HepG2 (cell line): ENCODE results near the gene CDK11B. TPM values are rescaled to one million over a fixed set of nuclear protein-coding genes. Genes with fewer than 3 reads are reported as not detected.

Source experiments
- CCAR2 ChIP-seq: fragments of 200-400 bp; formaldehyde crosslinking; optimal IDR thresholded peaks from 2 replicates; pipeline ENCODE3; 2018; ENCODE audit warnings: low read depth, mild to moderate bottlenecking, low read length, moderate library complexity
- HNRNPLL ChIP-seq: fragments of 200-400 bp; formaldehyde crosslinking; IDR thresholded peaks from 2 replicates; pipeline ENCODE4 v1.6.1; 2017; ENCODE audit warnings: mild to moderate bottlenecking, low read depth, low read length; ENCODE audit not compliant: poor library complexity, severe bottlenecking
- ISL2 ChIP-seq: sonication (generic); formaldehyde crosslinking; IDR thresholded peaks from 2 replicates; pipeline ENCODE4 v1.5.0; 2020; ENCODE audit warnings: missing genetic modification reagents
- KAT8 ChIP-seq: IDR thresholded peaks from 2 replicates; pipeline ENCODE4 v1.6.1; 2016; ENCODE audit warnings: missing genetic modification reagents, missing compliant biosample characterization
- KDM2A ChIP-seq: sonication (generic); formaldehyde crosslinking; IDR thresholded peaks from 2 replicates; pipeline ENCODE4 v1.4.0; 2020; ENCODE audit warnings: low read depth, missing genetic modification reagents, borderline replicate concordance
- MAFF ChIP-seq: IDR thresholded peaks from 2 replicates; pipeline ENCODE4 v1.6.1; 2011; ENCODE audit warnings: low read depth, low read length, improper control_type of control experiment
- MATR3 ChIP-seq: sonication (generic); formaldehyde crosslinking; IDR thresholded peaks from 2 replicates; pipeline ENCODE4 v1.4.0; 2020; ENCODE audit warnings: missing genetic modification reagents
- RARA ChIP-seq: IDR thresholded peaks from 2 replicates; pipeline ENCODE4 v1.6.1; 2016; ENCODE audit warnings: missing genetic modification reagents, missing compliant biosample characterization
- SKI ChIP-seq: fragments of 450-650 bp; IDR thresholded peaks from one replicate; pipeline ENCODE4 v1.6.1; 2018; ENCODE audit warnings: mild to moderate bottlenecking; ENCODE audit not compliant: partially characterized antibody
- SMARCC2 ChIP-seq: fragments of 450-650 bp; IDR thresholded peaks from 2 replicates; pipeline ENCODE4 v1.6.1; 2017; ENCODE audit warnings: antibody characterized with exemption, mild to moderate bottlenecking
- TP53 ChIP-seq: sonication (generic); formaldehyde crosslinking; conservative IDR thresholded peaks from 2 replicates; pipeline ENCODE4 v1.4.0; 2020; ENCODE audit warnings: missing genetic modification reagents
- YY1 ChIP-seq: IDR thresholded peaks from 2 replicates; pipeline ENCODE4 v1.6.1; 2011; ENCODE audit warnings: low read length, low read depth, moderate library complexity, mild to moderate bottlenecking; ENCODE audit not compliant: insufficient read depth, insufficient replicate concordance
- ZNF17 ChIP-seq: sonication (generic); formaldehyde crosslinking; IDR thresholded peaks from 2 replicates; pipeline ENCODE4 v1.5.0; 2020; ENCODE audit warnings: mild to moderate bottlenecking, missing genetic modification reagents
- ZNF430 ChIP-seq: sonication (generic); formaldehyde crosslinking; IDR thresholded peaks from 2 replicates; pipeline ENCODE4 v1.9.0; 2021; ENCODE audit warnings: mild to moderate bottlenecking, missing genetic modification reagents
- ZNF460 ChIP-seq: sonication (generic); formaldehyde crosslinking; IDR thresholded peaks from 2 replicates; pipeline ENCODE4 v1.5.1; 2020; ENCODE audit warnings: missing genetic modification reagents, mild to moderate bottlenecking, borderline replicate concordance
- ZNF839 ChIP-seq: sonication (generic); formaldehyde crosslinking; IDR thresholded peaks from 2 replicates; pipeline ENCODE4 v1.4.0; 2020; ENCODE audit warnings: missing genetic modification reagents, mild to moderate bottlenecking, borderline replicate concordance
- polyA plus RNA-seq, 8 experiments: library from polyadenylated mRNA; depleted of rRNA in 3 of 8; stranded (reverse) in 7 of 8; unstranded in 1 of 8; fragments of >200 nt; fragmentation: Illumina TruSeq in 4 of 8; extraction: Trizol in 4 of 8; gene quantifications; 2 replicates each; pipeline versions ENCODE4 v1.2.1 to v1.2.3, GENCODE V29; 2011 to 2016; ENCODE audit warnings: low read depth in 4 of 8, missing spikeins in 1 of 8, mixed read lengths in 1 of 8; ENCODE audit not compliant: insufficient read depth in 1 of 8
- total RNA-seq, 5 experiments: library from RNA; depleted of rRNA; stranded (reverse); fragments of >200 nt; fragmentation: Illumina TruSeq; extraction: Trizol; gene quantifications; 2 replicates each; pipeline ENCODE4 v1.2.3, GENCODE V29; 2016; ENCODE audit warnings: low read depth in 1 of 5
- TF ChIP-seq, protein P1 (sequence below): sonication (generic); formaldehyde crosslinking; IDR thresholded peaks from 2 replicates; pipeline ENCODE4 v1.5.0; 2020; ENCODE audit warnings: mild to moderate bottlenecking, missing genetic modification reagents, borderline replicate concordance
- TF ChIP-seq, protein P2 (sequence below): sonication (generic); formaldehyde crosslinking; IDR thresholded peaks from 2 replicates; pipeline ENCODE4 v1.4.0; 2020; ENCODE audit warnings: mild to moderate bottlenecking, missing genetic modification reagents
- TF ChIP-seq, protein P3 (sequence below): sonication (generic); formaldehyde crosslinking; IDR thresholded peaks from 2 replicates; pipeline ENCODE4 v1.9.0; 2021; ENCODE audit warnings: missing genetic modification reagents, mild to moderate bottlenecking, borderline replicate concordance

CDK11B gene
- total and polyA plus RNA-seq, 2 of the 13 experiments (the other 11 are each of a cell fraction or from before 2014, with no cell fraction given): 3.6 to 15.1 TPM

DNA sequence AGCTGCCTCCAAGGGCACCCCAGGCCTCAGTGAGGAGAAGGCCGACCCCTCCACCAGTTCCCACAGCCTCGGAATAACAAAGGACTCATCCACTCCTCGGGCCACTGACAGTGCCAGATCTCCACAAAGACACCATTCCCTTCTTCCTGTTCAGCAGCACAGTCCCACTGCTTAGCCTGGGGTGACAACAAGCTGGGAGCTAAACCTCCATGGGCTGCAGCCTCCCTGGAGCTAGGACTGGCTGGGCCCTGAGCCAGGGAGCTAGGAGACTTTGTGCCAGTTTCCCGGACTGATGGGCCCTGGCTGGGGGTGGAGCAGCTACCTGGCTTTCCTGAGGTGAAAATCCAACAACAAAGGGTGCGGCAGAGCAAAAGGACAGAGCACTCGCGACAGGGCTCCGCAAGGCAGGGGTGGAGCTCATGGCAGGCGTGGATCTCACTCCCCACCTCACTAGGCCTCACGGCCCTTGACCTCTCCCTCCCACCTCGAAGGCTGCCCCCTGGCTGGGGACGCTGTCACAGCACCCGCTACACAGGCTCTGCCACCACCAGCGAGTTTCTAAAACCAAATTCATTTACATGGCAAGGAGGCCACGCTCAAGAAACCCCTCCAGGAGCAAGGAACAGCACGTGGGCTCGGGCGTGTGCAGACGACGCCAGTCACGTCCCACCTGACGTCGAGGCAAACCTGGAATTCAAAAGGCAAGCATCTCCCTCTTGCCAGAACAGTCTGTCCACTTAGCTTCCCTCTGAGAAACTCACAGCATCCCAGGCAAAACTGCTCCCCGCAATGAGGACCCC, 20.0 kb upstream of the CDK11B start (continued):
- peak; percentile 86 for TF ChIP-seq KAT8 (CRISPR knock-in tag)
- peak; percentile 59 for TF ChIP-seq HNRNPLL
- TF ChIP-seq, protein P1, sequence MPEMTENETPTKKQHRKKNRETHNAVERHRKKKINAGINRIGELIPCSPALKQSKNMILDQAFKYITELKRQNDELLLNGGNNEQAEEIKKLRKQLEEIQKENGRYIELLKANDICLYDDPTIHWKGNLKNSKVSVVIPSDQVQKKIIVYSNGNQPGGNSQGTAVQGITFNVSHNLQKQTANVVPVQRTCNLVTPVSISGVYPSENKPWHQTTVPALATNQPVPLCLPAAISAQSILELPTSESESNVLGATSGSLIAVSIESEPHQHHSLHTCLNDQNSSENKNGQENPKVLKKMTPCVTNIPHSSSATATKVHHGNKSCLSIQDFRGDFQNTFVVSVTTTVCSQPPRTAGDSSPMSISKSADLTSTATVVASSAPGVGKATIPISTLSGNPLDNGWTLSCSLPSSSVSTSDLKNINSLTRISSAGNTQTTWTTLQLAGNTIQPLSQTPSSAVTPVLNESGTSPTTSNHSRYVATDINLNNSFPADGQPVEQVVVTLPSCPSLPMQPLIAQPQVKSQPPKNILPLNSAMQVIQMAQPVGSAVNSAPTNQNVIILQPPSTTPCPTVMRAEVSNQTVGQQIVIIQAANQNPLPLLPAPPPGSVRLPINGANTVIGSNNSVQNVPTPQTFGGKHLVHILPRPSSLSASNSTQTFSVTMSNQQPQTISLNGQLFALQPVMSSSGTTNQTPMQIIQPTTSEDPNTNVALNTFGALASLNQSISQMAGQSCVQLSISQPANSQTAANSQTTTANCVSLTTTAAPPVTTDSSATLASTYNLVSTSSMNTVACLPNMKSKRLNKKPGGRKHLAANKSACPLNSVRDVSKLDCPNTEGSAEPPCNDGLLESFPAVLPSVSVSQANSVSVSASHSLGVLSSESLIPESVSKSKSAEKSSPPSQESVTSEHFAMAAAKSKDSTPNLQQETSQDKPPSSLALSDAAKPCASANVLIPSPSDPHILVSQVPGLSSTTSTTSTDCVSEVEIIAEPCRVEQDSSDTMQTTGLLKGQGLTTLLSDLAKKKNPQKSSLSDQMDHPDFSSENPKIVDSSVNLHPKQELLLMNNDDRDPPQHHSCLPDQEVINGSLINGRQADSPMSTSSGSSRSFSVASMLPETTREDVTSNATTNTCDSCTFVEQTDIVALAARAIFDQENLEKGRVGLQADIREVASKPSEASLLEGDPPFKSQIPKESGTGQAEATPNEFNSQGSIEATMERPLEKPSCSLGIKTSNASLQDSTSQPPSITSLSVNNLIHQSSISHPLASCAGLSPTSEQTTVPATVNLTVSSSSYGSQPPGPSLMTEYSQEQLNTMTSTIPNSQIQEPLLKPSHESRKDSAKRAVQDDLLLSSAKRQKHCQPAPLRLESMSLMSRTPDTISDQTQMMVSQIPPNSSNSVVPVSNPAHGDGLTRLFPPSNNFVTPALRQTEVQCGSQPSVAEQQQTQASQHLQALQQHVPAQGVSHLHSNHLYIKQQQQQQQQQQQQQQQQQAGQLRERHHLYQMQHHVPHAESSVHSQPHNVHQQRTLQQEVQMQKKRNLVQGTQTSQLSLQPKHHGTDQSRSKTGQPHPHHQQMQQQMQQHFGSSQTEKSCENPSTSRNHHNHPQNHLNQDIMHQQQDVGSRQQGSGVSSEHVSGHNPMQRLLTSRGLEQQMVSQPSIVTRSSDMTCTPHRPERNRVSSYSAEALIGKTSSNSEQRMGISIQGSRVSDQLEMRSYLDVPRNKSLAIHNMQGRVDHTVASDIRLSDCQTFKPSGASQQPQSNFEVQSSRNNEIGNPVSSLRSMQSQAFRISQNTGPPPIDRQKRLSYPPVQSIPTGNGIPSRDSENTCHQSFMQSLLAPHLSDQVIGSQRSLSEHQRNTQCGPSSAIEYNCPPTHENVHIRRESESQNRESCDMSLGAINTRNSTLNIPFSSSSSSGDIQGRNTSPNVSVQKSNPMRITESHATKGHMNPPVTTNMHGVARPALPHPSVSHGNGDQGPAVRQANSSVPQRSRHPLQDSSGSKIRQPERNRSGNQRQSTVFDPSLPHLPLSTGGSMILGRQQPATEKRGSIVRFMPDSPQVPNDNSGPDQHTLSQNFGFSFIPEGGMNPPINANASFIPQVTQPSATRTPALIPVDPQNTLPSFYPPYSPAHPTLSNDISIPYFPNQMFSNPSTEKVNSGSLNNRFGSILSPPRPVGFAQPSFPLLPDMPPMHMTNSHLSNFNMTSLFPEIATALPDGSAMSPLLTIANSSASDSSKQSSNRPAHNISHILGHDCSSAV (CRISPR knock-in tag): no peak
- TF ChIP-seq, protein P2, sequence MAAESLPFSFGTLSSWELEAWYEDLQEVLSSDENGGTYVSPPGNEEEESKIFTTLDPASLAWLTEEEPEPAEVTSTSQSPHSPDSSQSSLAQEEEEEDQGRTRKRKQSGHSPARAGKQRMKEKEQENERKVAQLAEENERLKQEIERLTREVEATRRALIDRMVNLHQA (CRISPR knock-in tag): no peak
- TF ChIP-seq ZNF430 (CRISPR knock-in tag): peak; percentile 36; the same call in 1 of the 2 replicates
- TF ChIP-seq, protein P3, sequence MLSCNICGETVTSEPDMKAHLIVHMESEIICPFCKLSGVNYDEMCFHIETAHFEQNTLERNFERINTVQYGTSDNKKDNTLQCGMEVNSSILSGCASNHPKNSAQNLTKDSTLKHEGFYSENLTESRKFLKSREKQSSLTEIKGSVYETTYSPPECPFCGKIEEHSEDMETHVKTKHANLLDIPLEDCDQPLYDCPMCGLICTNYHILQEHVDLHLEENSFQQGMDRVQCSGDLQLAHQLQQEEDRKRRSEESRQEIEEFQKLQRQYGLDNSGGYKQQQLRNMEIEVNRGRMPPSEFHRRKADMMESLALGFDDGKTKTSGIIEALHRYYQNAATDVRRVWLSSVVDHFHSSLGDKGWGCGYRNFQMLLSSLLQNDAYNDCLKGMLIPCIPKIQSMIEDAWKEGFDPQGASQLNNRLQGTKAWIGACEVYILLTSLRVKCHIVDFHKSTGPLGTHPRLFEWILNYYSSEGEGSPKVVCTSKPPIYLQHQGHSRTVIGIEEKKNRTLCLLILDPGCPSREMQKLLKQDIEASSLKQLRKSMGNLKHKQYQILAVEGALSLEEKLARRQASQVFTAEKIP (CRISPR knock-in tag): no peak
- peak; percentile 65; the same call in 1 of the 2 replicates for TF ChIP-seq KDM2A (CRISPR knock-in tag)
- no peak for TF ChIP-seq ZNF839 (CRISPR knock-in tag)
- peak; percentile 42 for TF ChIP-seq YY1
- TF ChIP-seq RARA: peak; percentile 80; the same call in 1 of the 2 replicates
- TF ChIP-seq CCAR2: no peak
- no peak for TF ChIP-seq SMARCC2
- TF ChIP-seq TP53: no peak
- TF ChIP-seq MAFF: no peak
- peak; percentile 83 for TF ChIP-seq SKI
- peak; percentile 38; the same call in 1 of the 2 replicates for TF ChIP-seq ISL2 (CRISPR knock-in tag)
- no peak for TF ChIP-seq ZNF460 (CRISPR knock-in tag)
- TF ChIP-seq ZNF17: no peak
- TF ChIP-seq MATR3 (CRISPR knock-in tag): no peak
